GM18868 (cell line): Measurements from ENCODE around the gene IFNL1.
"Not testable (repeated sequence)": the region's sequence is repeated elsewhere in the genome, so short reads cannot be mapped to it uniquely, and the experiment has no call there.

Source experiments
- ATAC-seq: cut with Tn5 transposase; IDR thresholded peaks from one replicate; pipeline ENCODE4 v1.9.1; 2021; ENCODE audit warnings: mild to moderate bottlenecking, moderate library complexity; ENCODE audit not compliant: unreplicated experiment

Gene IFNL1

DNA sequence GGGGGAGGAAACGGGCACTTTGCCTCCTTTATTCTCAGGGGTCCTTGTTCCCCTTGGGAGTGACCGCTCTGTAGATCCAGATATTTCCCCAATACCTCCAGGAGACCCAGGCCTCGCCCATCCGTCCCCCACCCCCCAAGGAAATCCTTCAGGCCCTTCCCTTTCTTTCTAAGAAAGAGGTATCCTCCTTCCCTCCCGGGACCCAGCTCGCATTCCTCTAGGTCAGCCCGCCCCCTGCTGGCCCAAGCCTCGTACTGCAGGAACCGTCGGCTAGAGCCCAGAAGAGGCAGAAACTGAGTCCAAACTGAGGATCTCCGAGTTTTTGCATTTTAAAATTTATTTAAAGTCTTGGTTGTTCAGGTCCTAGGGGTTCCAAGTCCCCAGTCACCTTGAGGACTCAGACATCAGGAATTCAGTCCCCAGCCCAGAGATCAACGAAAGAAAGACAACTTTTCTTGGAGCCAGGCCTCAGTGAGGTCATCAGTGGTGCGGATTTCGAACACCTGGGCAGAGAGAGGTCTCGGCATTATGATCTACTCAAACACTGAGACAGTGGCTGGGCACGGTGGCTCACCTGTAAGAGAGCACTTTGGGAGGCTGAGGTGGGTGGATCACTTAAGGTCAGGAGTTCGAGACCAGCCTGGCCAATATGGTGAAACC, 32.0 kb downstream of the IFNL1 start:
- ATAC-seq, result no peak

GRCh38 chr19:39329948-39330347, 33.7 kb downstream of the IFNL1 start:
- ATAC-seq, result no peak

DNA sequence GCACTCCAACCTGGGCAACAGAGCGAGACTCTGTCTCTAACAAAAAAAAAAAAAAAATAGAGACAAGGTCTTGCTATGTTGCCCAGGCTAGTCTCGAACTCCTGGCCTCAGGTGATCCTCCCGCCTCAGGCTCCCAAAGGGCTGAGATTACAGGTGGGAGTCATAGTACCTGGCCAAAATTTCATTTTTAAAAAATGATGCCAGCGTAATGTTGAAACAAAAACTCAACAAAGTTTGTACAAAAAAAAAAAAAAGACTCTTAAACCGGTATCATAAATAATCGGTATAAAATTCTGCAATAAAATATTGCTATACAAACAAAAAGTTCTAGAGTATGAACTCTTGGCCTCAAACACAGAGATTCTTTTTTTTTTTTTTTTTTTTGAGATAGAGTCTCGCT, 36.1 kb downstream of the IFNL1 start:
- ATAC-seq, result no peak

- not testable (repeated sequence) for ATAC-seq
Observed at GRCh38 chr19:39332738-39333137, 36.5 kb downstream of the IFNL1 start.

GRCh38 chr19:39333507-39333906, 37.3 kb downstream of the IFNL1 start:
- no peak for ATAC-seq

GRCh38 chr19:39334444-39334976, 38.3 kb downstream of the IFNL1 start:
- no peak for ATAC-seq

GRCh38 chr19:39335168-39335548, 39.0 kb downstream of the IFNL1 start:
- no peak for ATAC-seq

- ATAC-seq, result no peak
Observed at GRCh38 chr19:39336483-39336882, 40.3 kb downstream of the IFNL1 start.

DNA sequence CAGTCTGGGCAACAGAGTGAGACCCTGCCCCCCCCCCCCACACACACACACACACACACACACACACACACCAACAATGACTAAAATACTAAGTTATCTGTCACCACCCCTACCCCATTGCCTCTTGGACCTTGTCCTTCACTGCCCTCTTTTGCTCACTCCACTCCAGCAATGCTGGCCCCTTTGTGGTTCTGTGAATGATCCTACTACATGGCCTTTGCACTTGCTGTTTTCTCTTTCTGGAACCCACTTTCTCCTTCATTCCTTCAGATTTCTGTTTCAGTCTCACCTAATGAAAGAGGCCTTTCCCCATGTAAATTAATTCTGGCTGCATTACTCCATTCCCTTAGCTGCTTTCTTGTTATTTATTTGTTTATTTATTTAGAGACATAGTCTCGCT, 43.5 kb downstream of the IFNL1 start:
- ATAC-seq, result no peak

DNA sequence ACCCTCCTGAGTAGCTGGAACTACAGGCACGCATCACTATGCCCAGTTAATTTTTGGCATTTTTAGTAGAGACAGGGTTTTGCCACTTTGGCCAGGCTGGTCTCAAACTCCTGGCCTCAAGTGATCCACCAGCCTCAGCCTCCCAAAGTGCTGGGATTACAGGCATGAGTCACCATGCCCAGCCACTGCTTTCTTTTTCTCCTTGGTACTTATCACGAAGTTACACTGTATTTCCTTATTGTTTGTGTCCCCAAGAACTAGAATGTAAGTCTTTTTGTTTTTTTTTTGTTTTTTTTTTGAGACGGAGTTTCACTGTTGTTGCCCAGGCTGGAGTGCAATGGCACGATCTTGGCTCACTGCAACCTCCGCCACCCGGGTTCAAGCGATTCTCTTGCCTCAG, 43.9 kb downstream of the IFNL1 start:
- not testable (repeated sequence) for ATAC-seq

DNA sequence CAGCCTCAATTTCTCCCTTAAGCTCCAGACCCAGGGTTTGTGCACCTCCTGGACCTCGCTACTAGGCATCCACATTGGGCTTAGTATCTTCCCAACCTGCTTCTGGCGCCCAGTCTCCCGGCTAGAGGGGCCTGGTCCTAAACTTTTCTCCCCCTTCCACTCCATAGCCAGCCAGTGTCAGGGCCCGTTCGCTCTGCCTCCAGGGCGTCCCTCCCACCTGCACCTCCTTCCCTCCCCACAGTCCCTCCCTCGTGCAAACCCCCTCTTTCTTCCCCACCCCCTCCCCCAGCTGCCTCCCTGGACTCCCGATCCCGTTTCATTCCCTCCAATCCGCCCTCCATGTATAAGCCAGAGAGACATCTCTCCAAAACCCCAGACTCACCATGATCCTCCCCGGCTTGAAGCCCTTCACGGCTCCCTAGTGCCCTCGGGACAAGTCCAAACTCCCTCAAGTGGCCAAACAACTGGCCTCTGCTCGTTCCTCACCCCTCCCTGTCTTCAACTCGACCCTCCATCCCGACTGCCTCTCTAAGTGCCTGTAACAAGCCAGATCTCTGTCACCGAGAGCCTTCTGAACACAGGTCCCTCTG, 45.0 kb downstream of the IFNL1 start:
- no peak for ATAC-seq

GRCh38 chr19:39341719-39342604, 45.8 kb downstream of the IFNL1 start, which contains the start of gene SAMD4B:
TSS of gene SAMD4B (plus strand) at chr19:39342421. CDS start at chr19:39356894, 14,473 bp downstream.
- peak; percentile 87 for ATAC-seq

DNA sequence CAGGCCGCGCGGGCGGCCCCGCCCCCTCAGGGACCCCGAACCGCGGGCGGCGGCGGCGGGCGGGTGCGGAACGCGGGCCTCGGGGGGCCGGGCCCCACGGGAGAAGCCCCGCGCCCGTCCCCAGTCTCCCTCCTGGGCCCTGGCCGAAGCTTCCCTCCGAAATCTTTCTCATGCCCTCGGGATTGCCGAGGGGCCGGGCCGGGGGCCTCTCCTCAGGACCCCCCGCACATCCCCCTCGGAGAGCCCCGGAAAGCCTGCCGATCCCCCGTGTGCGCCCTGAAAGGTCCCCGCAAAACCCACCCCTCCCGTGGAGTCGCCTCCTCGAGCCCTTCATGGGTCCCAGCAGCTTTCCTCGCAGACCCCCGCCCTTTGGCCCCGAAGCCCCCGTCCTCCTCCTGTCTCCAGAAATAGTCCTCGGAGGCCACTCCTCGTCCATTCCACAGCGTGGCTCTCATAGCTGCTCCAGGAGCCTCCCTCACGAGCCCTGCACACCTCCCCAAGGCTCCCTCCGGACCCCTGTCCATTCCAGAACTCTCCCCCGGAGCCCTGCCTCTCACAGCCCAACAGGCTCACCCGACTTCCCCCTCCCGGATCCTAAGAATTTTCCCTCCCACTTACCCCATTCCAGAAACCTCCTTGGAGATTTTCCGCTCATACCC, 46.6 kb downstream of the IFNL1 start:
- no peak for ATAC-seq

DNA sequence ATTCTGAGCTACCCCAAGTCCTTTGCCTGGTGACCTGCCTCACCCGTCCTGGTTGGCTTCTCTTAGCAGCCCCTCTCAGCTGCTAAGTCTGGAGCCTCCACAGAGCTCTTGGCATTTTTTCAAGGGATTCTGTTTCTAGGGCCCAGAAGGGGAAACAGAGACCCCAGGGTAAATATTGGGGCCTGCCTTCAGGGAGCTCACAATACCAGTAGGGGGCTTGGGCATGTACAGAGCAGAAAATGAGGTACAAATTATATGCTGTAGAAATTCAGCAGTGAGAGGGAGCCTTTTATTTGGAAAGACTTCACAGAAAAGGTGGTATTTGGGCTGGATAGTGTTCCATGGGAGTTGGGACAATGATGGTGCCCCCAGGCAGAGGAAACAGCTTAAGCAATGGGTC, 49.7 kb downstream of the IFNL1 start:
- no peak for ATAC-seq

- no peak for ATAC-seq
Observed at GRCh38 chr19:39347332-39348164, 51.3 kb downstream of the IFNL1 start.
